CD4-positive, alpha-beta T cell (primary cell): ENCODE measurements around the gene OSBPL10. TPM values are rescaled to one million over a fixed set of nuclear protein-coding genes. Genes with fewer than 3 reads are reported as not detected.

Experiments used
- ATAC-seq: fragments of 200-7000 bp; cut with Tn5 transposase; one replicate; pipeline ENCODE4 v1.10.0; 2022; ENCODE audit warnings: mild to moderate bottlenecking; ENCODE audit not compliant: poor library complexity
- CTCF ChIA-PET: fragments of 350-600 bp; sonication (Branson Sonifier 250); formaldehyde crosslinking; loops from one replicate; lab custom pipeline; 2021; ENCODE audit warnings: antibody characterized with exemption, inconsistent platforms; lab: Charles Lee
- POLR2A ChIA-PET: fragments of 350-600 bp; sonication (Branson Sonifier 250); formaldehyde crosslinking; loops from one replicate; lab custom pipeline; 2021; ENCODE audit warnings: antibody characterized with exemption, inconsistent platforms; lab: Charles Lee
- DNase-seq, 14 experiments: peaks; one replicate each; pipeline ENCODE4 v3.0.0-alpha.2; 2013 to 2020; ENCODE audit warnings: mixed read lengths in 2 of 14
- H3K27ac ChIP-seq, 2 donors: one replicate each; pipeline versions ENCODE4 v1.5.1 to v1.7.0; 2013; ENCODE audit warnings: low read length in 2 of 2, low read depth in 1 of 2, mild to moderate bottlenecking in 1 of 2
- H3K27me3 ChIP-seq, 2 experiments: 1 replicate in 1 of 2; 2 replicates in 1 of 2; pipeline versions ENCODE4 v1.6.1 to v1.7.0; 2013; ENCODE audit warnings: low read length in 2 of 2, control low read depth in 1 of 2, mild to moderate bottlenecking in 1 of 2, moderate library complexity in 1 of 2; ENCODE audit not compliant: insufficient read depth in 2 of 2, control insufficient read depth in 1 of 2
- H3K36me3 ChIP-seq: one replicate; pipeline ENCODE4 v1.6.1; 2013; ENCODE audit warnings: low read length, control low read depth; ENCODE audit not compliant: insufficient read depth
- H3K4me1 ChIP-seq: one replicate; pipeline ENCODE4 v1.6.1; 2013; ENCODE audit warnings: low read length, control low read depth; ENCODE audit not compliant: insufficient read depth
- H3K4me3 ChIP-seq: one replicate; pipeline ENCODE4 v1.5.1; 2013; ENCODE audit warnings: mild to moderate bottlenecking, low read length, moderate library complexity
- H3K9me3 ChIP-seq, 2 experiments: 1 replicate in 1 of 2; 2 replicates in 1 of 2; pipeline versions ENCODE4 v1.6.1 to v1.7.0; 2013; ENCODE audit warnings: low read length in 2 of 2, mild to moderate bottlenecking in 2 of 2, control low read depth in 1 of 2, moderate library complexity in 1 of 2; ENCODE audit not compliant: control insufficient read depth in 1 of 2, insufficient read depth in 1 of 2
- H3K27ac Mint-ChIP-seq: one replicate; pipeline ENCODE4 v1.8.0; 2020; ENCODE audit warnings: mixed read lengths
- H3K27me3 Mint-ChIP-seq: one replicate; pipeline ENCODE4 v1.8.0; 2021; ENCODE audit warnings: mixed read lengths
- H3K36me3 Mint-ChIP-seq: one replicate; pipeline ENCODE4 v1.8.0; 2021; ENCODE audit warnings: low read depth, mixed read lengths
- H3K4me1 Mint-ChIP-seq: one replicate; pipeline ENCODE4 v1.8.0; 2021; ENCODE audit warnings: low read depth, mixed read lengths
- H3K4me3 Mint-ChIP-seq: one replicate; pipeline ENCODE4 v1.8.0; 2020; ENCODE audit warnings: mild to moderate bottlenecking, mixed read lengths
- H3K9me3 Mint-ChIP-seq: one replicate; pipeline ENCODE4 v1.8.0; 2020; ENCODE audit warnings: mixed read lengths
- CTCF ChIP-seq: fragments of 200-600 bp; IDR thresholded peaks from one replicate; pipeline ENCODE4 v1.8.0; 2022; ENCODE audit warnings: antibody characterized with exemption, mild to moderate bottlenecking
- intact Hi-C, 2 experiments: fragments of 100-400 bp; cut with DNase I in 1 of 2; cut with micrococcal nuclease in 1 of 2; formaldehyde crosslinking; loops; one replicate each; pipeline versions ENCODE4 v1.15.1 to v1.9.0; 2023 to 2025; cut with DNase I, micrococcal nuclease
- total RNA-seq, 174 experiments: library from RNA in 2 of 174; stranded (reverse) in 2 of 174; gene quantifications; one replicate each; pipeline ENCODE4 v1.2.3 and lab custom pipeline; 2021 to 2026

Gene OSBPL10
- total RNA-seq, 2 experiments from 2014 or later: not detected

- H3K27ac Mint-ChIP-seq: no peak overlapping the region
- peaks cover 11% of the 10 kb centered on the region for H3K27me3 Mint-ChIP-seq
- intact Hi-C loops: no loop called here
- no peaks in the 10 kb centered on the region for H3K9me3 ChIP-seq
- no peak overlapping the region for H3K4me3 Mint-ChIP-seq
- H3K4me3 ChIP-seq: no peak overlapping the region
- H3K27me3 ChIP-seq: peaks cover 4 to 8% of the 10 kb centered on the region in 2 experiments
- no peak for DNase-seq
- H3K36me3 Mint-ChIP-seq: no peaks in the 10 kb centered on the region
- ChIA-PET POLR2A (no interaction called here), CTCF (no interaction called here)
- no peak for ATAC-seq
- no peaks in the 10 kb centered on the region for H3K4me1 Mint-ChIP-seq
- no peaks in the 10 kb centered on the region for H3K36me3 ChIP-seq
- no peak for TF ChIP-seq CTCF
- H3K27ac ChIP-seq: no peak overlapping the region
- H3K9me3 Mint-ChIP-seq: no peaks in the 10 kb centered on the region
- H3K4me1 ChIP-seq: no peaks in the 10 kb centered on the region
Observed at GRCh38 chr3:31942446-31942845, 38.6 kb downstream of the OSBPL10 start.

GRCh38 chr3:31937225-31937624, 43.8 kb downstream of the OSBPL10 start:
- POLR2A ChIA-PET: no interaction called here
- no peaks in the 10 kb centered on the region for H3K9me3 Mint-ChIP-seq
- H3K4me3 Mint-ChIP-seq: no peak overlapping the region
- H3K27me3 ChIP-seq: peaks cover 0 to 8% of the 10 kb centered on the region in 2 experiments
- intact Hi-C loops: no loop called here
- H3K27ac ChIP-seq: no peak overlapping the region
- H3K36me3 ChIP-seq: no peaks in the 10 kb centered on the region
- no peaks in the 10 kb centered on the region for H3K9me3 ChIP-seq
- DNase-seq (no peak), ATAC-seq (no peak)
- no peaks in the 10 kb centered on the region for H3K4me1 Mint-ChIP-seq
- H3K27me3 Mint-ChIP-seq: peaks cover 5% of the 10 kb centered on the region
- H3K4me3 ChIP-seq: no peak overlapping the region
- CTCF ChIA-PET: no interaction called here
- no peaks in the 10 kb centered on the region for H3K36me3 Mint-ChIP-seq
- no peak for TF ChIP-seq CTCF
- no peak overlapping the region for H3K27ac Mint-ChIP-seq
- no peaks in the 10 kb centered on the region for H3K4me1 ChIP-seq

GRCh38 chr3:31936420-31937060, 44.5 kb downstream of the OSBPL10 start:
- H3K27me3 Mint-ChIP-seq: peaks cover 5% of the 10 kb centered on the region
- H3K4me3 ChIP-seq: no peak overlapping the region
- intact Hi-C loops: no loop called here
- no peaks in the 10 kb centered on the region for H3K9me3 Mint-ChIP-seq
- no peaks in the 10 kb centered on the region for H3K4me1 ChIP-seq
- H3K27me3 ChIP-seq: peaks cover 0 to 7% of the 10 kb centered on the region in 2 experiments
- no peaks in the 10 kb centered on the region for H3K9me3 ChIP-seq
- no peaks in the 10 kb centered on the region for H3K4me1 Mint-ChIP-seq
- H3K4me3 Mint-ChIP-seq: no peak overlapping the region
- no peak overlapping the region for H3K27ac ChIP-seq
- TF ChIP-seq CTCF: no peak
- no peak for DNase-seq
- no peak overlapping the region for H3K27ac Mint-ChIP-seq
- H3K36me3 ChIP-seq: no peaks in the 10 kb centered on the region
- no peaks in the 10 kb centered on the region for H3K36me3 Mint-ChIP-seq
- POLR2A ChIA-PET: no interaction called here
- CTCF ChIA-PET: no interaction called here
- ATAC-seq: no peak
